ENCODE measurements around the gene LILRB5. TPM values are rescaled to one million over a fixed set of nuclear protein-coding genes. Genes with fewer than 3 reads are reported as not detected.

LILRB5 gene
- total and polyA plus RNA-seq, 2 of the 4 experiments (the other 2 are of a cell fraction): not detected

DNA sequence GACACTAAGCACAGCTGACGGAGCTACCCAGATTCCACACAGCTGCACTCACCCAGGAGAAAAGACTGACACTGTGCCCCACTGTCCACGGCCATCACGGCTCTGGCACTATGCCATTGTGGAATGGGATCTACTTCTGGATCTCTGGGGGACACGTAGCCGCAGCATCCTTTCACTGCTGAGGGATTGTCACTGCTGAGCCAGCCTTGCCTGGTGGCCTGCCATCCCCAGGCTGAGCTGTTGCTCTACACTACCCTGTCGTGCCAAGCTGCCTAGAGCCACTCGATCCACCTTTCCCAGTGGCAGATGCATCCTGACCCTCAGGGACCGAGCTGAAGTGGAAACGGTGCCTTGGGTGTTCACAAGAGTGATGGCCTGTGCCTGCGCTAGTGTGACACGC, 5.0 kb upstream of the LILRB5 start:
- peaks cover 9% of the 10 kb centered on the region; the same call in 1 of the 2 replicates for H3K27me3 ChIP-seq (ENCODE audit: control insufficient read depth, insufficient read depth, low read length)
- H3K27ac ChIP-seq (ENCODE audit: insufficient read depth, low read length): no peak overlapping the region
- dilution Hi-C loops (cut with HindIII; ENCODE audit: low sequenced_read_pairs, unreplicated experiment) (no loop called here), intact Hi-C loops (cut with micrococcal nuclease) (no loop called here), in situ Hi-C loops (cut with MboI; ENCODE audit: low sequenced_read_pairs) (no loop called here)
- no peaks in the 10 kb centered on the region for H3K9me1 ChIP-seq (ENCODE audit: insufficient read depth, low read length)
- no peak overlapping the region for H4K91ac ChIP-seq (ENCODE audit: insufficient read depth, low read depth, low read length)
- no TSS peak for BruUV-seq (replicated peaks)
- no peak overlapping the region for H2AK5ac ChIP-seq (ENCODE audit: low read depth, low read length)
- no peak overlapping the region for H4K5ac ChIP-seq (ENCODE audit: low read depth, low read length)
- no peak overlapping the region for H2BK20ac ChIP-seq (ENCODE audit: low read depth, low read length)
- no peaks in the 10 kb centered on the region for H3K36me3 ChIP-seq (ENCODE audit: control insufficient read depth, insufficient read depth, low read length)
- no peak overlapping the region for H3K9ac ChIP-seq (ENCODE audit: low read depth, low read length)
- no peaks in the 10 kb centered on the region for H4K20me1 ChIP-seq (ENCODE audit: insufficient read depth, low read length)
- no peaks in the 10 kb centered on the region for H3K4me1 ChIP-seq (ENCODE audit: control insufficient read depth, insufficient read depth, low read length)
- H3K14ac ChIP-seq (replicated peaks; ENCODE audit: low read depth, low read length): no peak overlapping the region
- TF ChIP-seq, protein P1, sequence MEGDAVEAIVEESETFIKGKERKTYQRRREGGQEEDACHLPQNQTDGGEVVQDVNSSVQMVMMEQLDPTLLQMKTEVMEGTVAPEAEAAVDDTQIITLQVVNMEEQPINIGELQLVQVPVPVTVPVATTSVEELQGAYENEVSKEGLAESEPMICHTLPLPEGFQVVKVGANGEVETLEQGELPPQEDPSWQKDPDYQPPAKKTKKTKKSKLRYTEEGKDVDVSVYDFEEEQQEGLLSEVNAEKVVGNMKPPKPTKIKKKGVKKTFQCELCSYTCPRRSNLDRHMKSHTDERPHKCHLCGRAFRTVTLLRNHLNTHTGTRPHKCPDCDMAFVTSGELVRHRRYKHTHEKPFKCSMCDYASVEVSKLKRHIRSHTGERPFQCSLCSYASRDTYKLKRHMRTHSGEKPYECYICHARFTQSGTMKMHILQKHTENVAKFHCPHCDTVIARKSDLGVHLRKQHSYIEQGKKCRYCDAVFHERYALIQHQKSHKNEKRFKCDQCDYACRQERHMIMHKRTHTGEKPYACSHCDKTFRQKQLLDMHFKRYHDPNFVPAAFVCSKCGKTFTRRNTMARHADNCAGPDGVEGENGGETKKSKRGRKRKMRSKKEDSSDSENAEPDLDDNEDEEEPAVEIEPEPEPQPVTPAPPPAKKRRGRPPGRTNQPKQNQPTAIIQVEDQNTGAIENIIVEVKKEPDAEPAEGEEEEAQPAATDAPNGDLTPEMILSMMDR (conservative IDR thresholded peaks at IDR 0.05; ENCODE audit: low read depth, low read length): no peak
- TF ChIP-seq RFX5 (IDR thresholded peaks at IDR 0.05; ENCODE audit: low read depth, low read length) (no peak), MAZ (IDR thresholded peaks at IDR 0.05; ENCODE audit: borderline replicate concordance, low read depth, low read length) (no peak), MXI1 (IDR thresholded peaks at IDR 0.05; ENCODE audit: borderline replicate concordance, low read depth, low read length) (no peak), FOS (IDR thresholded peaks at IDR 0.05; ENCODE audit: low read depth, low read length) (no peak), RCOR1 (IDR thresholded peaks at IDR 0.05; ENCODE audit: insufficient replicate concordance, low read length) (no peak)
- TF ChIP-seq, protein P2, sequence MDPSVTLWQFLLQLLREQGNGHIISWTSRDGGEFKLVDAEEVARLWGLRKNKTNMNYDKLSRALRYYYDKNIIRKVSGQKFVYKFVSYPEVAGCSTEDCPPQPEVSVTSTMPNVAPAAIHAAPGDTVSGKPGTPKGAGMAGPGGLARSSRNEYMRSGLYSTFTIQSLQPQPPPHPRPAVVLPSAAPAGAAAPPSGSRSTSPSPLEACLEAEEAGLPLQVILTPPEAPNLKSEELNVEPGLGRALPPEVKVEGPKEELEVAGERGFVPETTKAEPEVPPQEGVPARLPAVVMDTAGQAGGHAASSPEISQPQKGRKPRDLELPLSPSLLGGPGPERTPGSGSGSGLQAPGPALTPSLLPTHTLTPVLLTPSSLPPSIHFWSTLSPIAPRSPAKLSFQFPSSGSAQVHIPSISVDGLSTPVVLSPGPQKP (IDR thresholded peaks at IDR 0.05; ENCODE audit: borderline replicate concordance, low read depth, low read length): no peak
- H2BK120ac ChIP-seq (ENCODE audit: low read depth, low read length): no peak overlapping the region
- no peak overlapping the region for H3K4me2 ChIP-seq (ENCODE audit: low read depth, low read length)
- H3K18ac ChIP-seq (ENCODE audit: low read depth, low read length): no peak overlapping the region
- ChIA-PET POLR2A (ENCODE audit: unreplicated experiment) (no interaction called here), CTCF (no interaction called here)
- no peak overlapping the region for H3K4ac ChIP-seq (ENCODE audit: low read depth, low read length)
- 29% methylated on average over 2 of the region's 11 CpGs; no CpG with 5 or more reads in 1 of the 2 experiments for WGBS, 2 experiments (ENCODE audit: extremely low coverage in 2 of 2, insufficient read length in 1 of 2)
- no peaks in the 10 kb centered on the region for H3K9me3 ChIP-seq (ENCODE audit: control insufficient read depth, insufficient read depth, low read length)
- H3K23ac ChIP-seq (ENCODE audit: low read depth, low read length): no peak overlapping the region
- no peak for DNase-seq
- H2AK9ac ChIP-seq (replicated peaks; ENCODE audit: low read depth, low read length, poor library complexity): no peak overlapping the region
- H2BK5ac ChIP-seq (ENCODE audit: low read depth, low read length, poor library complexity, severe bottlenecking): no peak overlapping the region
- H2AFZ ChIP-seq (replicated peaks; ENCODE audit: low read length, poor library complexity): peak overlapping the region; percentile 8
- no peak overlapping the region for H3K4me3 ChIP-seq (ENCODE audit: insufficient read depth, low read depth, low read length)
- H4K8ac ChIP-seq (ENCODE audit: low read depth in 2 of 2, low read length in 2 of 2): no peak overlapping the region
- no peaks in the 10 kb centered on the region for H3K79me1 ChIP-seq (ENCODE audit: low read depth in 1 of 2, low read length in 2 of 2)
- H3K56ac ChIP-seq (ENCODE audit: extremely low read depth, insufficient read depth, low read length): no peak overlapping the region
- no peak for ATAC-seq (ENCODE audit: low read depth)
- H2BK15ac ChIP-seq (ENCODE audit: low read depth, low read length): no peak overlapping the region
